RKO (cell line): ENCODE measurements around the gene POLR3GL.
"Not testable (repeated sequence)": the region's sequence is repeated elsewhere in the genome, so short reads cannot be mapped to it uniquely, and the experiment has no call there.

Experiments used
- DNase-seq: peaks from one replicate; pipeline ENCODE4 v3.0.0-alpha.2; 2016; ENCODE audit warnings: low spot score

Gene POLR3GL

DNA sequence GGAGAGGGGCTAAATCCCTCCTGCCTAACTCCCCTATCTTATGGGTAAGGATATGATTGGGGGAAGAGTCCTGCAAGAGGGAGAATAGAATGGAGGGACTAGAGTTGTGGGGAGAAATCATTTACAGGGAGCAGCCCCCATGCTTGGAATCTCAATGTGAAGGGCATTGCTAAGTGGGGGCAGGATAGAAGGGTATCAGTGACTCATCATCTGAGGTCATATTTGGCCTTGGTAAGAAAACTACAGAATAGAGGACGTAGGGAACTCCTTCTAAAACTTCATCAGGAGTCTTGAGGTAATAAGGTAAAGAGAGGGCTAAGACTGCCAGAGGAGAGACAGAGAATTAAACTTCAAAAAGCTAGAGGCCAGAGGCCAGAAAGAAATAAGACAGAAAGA is 56.6 kb downstream of the POLR3GL start:
- no peak for DNase-seq

DNA sequence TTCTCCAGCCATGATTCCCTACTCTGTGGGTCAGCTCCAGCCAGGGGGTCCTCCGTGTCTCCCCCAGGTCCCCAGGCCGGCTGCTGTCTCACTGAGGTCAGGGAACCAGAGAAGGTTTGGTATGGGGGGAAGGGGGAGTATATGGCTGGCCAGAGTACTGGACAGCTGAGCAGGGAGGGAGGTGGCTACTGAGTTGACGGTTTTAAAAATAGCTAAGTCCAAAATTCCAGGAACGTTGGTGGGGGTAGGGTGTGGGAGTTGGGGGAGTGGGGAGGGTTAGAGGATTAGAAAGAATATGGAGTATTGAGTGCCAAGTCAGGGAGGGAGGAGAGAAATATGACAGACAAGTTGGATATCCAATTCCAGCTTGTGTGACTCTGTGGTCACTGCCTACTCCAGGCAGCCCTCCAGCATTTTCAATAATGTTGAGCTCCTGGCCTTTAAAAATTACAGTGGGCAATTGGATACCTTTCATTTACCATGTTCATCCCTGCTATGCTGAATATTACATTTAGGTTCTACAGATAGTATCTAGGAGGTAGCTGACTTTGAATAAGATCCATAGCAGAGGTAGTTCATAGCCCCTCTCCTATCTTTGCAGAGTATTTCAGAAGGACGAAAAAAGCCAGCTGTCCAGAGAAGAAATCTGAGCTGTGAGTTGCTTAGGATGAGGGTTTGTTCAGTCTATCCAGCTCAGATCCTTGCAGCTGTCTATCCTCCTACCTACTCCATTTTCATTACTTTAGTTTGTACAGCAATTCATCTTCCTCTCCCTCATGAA is 57.3 kb downstream of the POLR3GL start, which contains the start of gene HJV:
Gene HJV (minus strand): TSS at position 114 of the 781 bp plus-strand sequence. CDS start 1,504 bp downstream, outside the sequence.
- no peak for DNase-seq

- no peak for DNase-seq
Measured at GRCh38 chr1:146022403-146023127, 58.1 kb downstream of the POLR3GL start.

DNA sequence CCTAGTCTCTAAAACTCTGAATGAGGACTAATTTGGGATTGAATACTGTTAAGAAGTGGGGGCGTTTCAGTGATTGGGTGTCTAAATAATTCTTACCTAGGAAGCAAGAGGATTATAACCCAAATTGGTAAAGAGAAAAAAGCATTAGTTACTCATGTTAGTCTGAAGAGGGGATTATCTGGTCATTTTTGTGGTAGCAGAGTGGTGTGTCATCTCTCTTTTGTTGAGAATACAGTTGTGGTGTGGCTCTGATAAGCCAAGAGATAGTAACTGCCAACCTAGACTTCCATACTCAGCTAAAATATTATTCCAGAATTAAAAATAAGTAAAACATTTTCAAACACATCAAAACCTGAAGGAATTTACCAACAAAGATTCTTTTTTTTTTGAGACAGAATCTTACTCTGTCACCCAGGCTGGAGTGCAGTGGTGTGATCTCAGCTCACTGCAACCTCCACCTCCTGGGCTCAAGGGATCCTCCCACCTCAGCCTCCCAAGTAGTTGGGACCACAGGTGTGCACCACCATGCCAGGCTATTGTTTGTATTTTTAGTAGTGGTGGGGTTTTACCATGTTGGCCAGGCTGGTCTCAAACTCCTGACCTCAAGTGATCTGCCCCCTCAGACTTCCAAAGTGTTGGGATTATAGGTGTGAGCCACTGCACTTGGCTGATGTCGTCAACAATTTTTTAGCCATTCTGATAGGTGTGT is 61.5 kb downstream of the POLR3GL start:
- not testable (repeated sequence) for DNase-seq

- DNase-seq, result not testable (repeated sequence)
Measured at GRCh38 chr1:146026650-146027049, 62.2 kb downstream of the POLR3GL start.
